ENCODE results near the gene VWA8.

VWA8 gene

GRCh38 chr13:41960637-41961465 is at the start of gene VWA8:
Gene VWA8 (minus strand): TSS chr13:41961109. CDS start chr13:41961015, 94 bp downstream.
- peak; percentile 49 for DNase-seq

GRCh38 chr13:42009057-42009456 is 48.1 kb upstream of the VWA8 start:
- no peak for DNase-seq

GRCh38 chr13:42007844-42008243 is 46.9 kb upstream of the VWA8 start:
- no peak for DNase-seq

GRCh38 chr13:42002066-42002465 is 41.2 kb upstream of the VWA8 start:
- no peak for DNase-seq

- no peak for DNase-seq
Observed at GRCh38 chr13:42001580-42001979, 40.7 kb upstream of the VWA8 start.

- no peak for DNase-seq
Observed at GRCh38 chr13:42000846-42001245, 39.9 kb upstream of the VWA8 start.

- DNase-seq = no peak
Observed at GRCh38 chr13:41997396-41997795, 36.5 kb upstream of the VWA8 start.

GRCh38 chr13:41995946-41996345 is 35.0 kb upstream of the VWA8 start:
- DNase-seq = peak; percentile 27

GRCh38 chr13:41995336-41995735 is 34.4 kb upstream of the VWA8 start:
- no peak for DNase-seq

- no peak for DNase-seq
Observed at GRCh38 chr13:41994696-41995095, 33.8 kb upstream of the VWA8 start.

- no peak for DNase-seq
Observed at GRCh38 chr13:41991936-41992335, 31.0 kb upstream of the VWA8 start.

- DNase-seq = no peak
Observed at GRCh38 chr13:41988244-41988643, 27.3 kb upstream of the VWA8 start.

- DNase-seq = peak; percentile 62
Observed at GRCh38 chr13:41985788-41986508, 25.0 kb upstream of the VWA8 start.

GRCh38 chr13:41981951-41982715 is 21.2 kb upstream of the VWA8 start:
- DNase-seq = no peak

GRCh38 chr13:41978007-41978406 is 17.1 kb upstream of the VWA8 start:
- DNase-seq = no peak

GRCh38 chr13:41976476-41976875 is 15.6 kb upstream of the VWA8 start:
- DNase-seq = no peak

GRCh38 chr13:41974262-41974900 is 13.5 kb upstream of the VWA8 start:
- DNase-seq = no peak

GRCh38 chr13:41973247-41973741 is 12.4 kb upstream of the VWA8 start:
- DNase-seq = no peak

GRCh38 chr13:41971848-41972247 is 10.9 kb upstream of the VWA8 start:
- DNase-seq = no peak

GRCh38 chr13:41970918-41971317 is 10.0 kb upstream of the VWA8 start:
- DNase-seq = no peak

GRCh38 chr13:41970022-41970421 is 9.1 kb upstream of the VWA8 start:
- no peak for DNase-seq

GRCh38 chr13:41969072-41969471 is 8.2 kb upstream of the VWA8 start:
- DNase-seq = no peak

GRCh38 chr13:41966671-41967070 is 5.8 kb upstream of the VWA8 start:
- DNase-seq = no peak

Data from DMS79 treated with DMSO at 0.1 percent for 48 hours (cell line).